Liver (tissue), 9 donors: ENCODE results near the gene STX2. TPM values are rescaled to one million over a fixed set of nuclear protein-coding genes. Genes with fewer than 3 reads are reported as not detected.
"Not testable (repeated sequence)": the region's sequence is repeated elsewhere in the genome, so short reads cannot be mapped to it uniquely, and the experiment has no call there.

Experiments used
- DNase-seq: peaks from one replicate; pipeline ENCODE4 v3.0.0-alpha.2; 2017; ENCODE audit warnings: low spot score
- H3K27ac ChIP-seq, 2 donors: one replicate each; pipeline ENCODE4 v1.7.0; 2013; ENCODE audit warnings: inconsistent platforms in 2 of 2, low read length in 2 of 2, control low read depth in 1 of 2, low read depth in 1 of 2, mild to moderate bottlenecking in 1 of 2
- H3K27me3 ChIP-seq, 4 donors: one replicate each; pipeline versions ENCODE4 v1.6.1 to v1.7.0; 2013; ENCODE audit warnings: low read length in 3 of 4, inconsistent platforms in 1 of 4, mild to moderate bottlenecking in 1 of 4, moderate library complexity in 1 of 4; ENCODE audit not compliant: control insufficient read depth in 4 of 4, insufficient read depth in 4 of 4
- H3K36me3 ChIP-seq, 4 donors: one replicate each; pipeline versions ENCODE4 v1.6.1 to v1.7.0; 2013; ENCODE audit warnings: low read length in 3 of 4, mild to moderate bottlenecking in 3 of 4, low read depth in 1 of 4, moderate library complexity in 1 of 4; ENCODE audit not compliant: control insufficient read depth in 4 of 4, insufficient read depth in 3 of 4
- H3K4me1 ChIP-seq, 4 donors: one replicate each; pipeline versions ENCODE4 v1.6.1 to v1.7.0; 2013; ENCODE audit warnings: low read length in 3 of 4, mild to moderate bottlenecking in 3 of 4, moderate library complexity in 1 of 4; ENCODE audit not compliant: control insufficient read depth in 4 of 4, insufficient read depth in 4 of 4
- H3K4me3 ChIP-seq, 3 donors: one replicate each; pipeline versions ENCODE4 v1.6.1 to v1.7.0; 2013; ENCODE audit warnings: low read length in 3 of 3, control low read depth in 1 of 3, low read depth in 1 of 3, mild to moderate bottlenecking in 1 of 3
- H3K9ac ChIP-seq, 2 donors: one replicate each; pipeline ENCODE4 v1.7.0; 2013; ENCODE audit warnings: low read length in 2 of 2, mild to moderate bottlenecking in 2 of 2, moderate library complexity in 2 of 2, control low read depth in 1 of 2, low read depth in 1 of 2
- H3K9me3 ChIP-seq, 4 donors: one replicate each; pipeline versions ENCODE4 v1.6.1 to v1.7.0; 2013; ENCODE audit warnings: low read length in 3 of 4; ENCODE audit not compliant: control insufficient read depth in 4 of 4
- CTCF ChIP-seq: fragments of 150-350 bp; IDR thresholded peaks from 2 replicates; pipeline ENCODE4 v1.5.1; 2017; ENCODE audit warnings: improper control_type of control experiment, low read depth, low read length; ENCODE audit not compliant: missing input control
- EGR1 ChIP-seq, 2 donors: IDR thresholded peaks; 2 replicates each; pipeline ENCODE4 v1.6.1; 2016 to 2018; ENCODE audit warnings: antibody characterized with exemption in 2 of 2, low read depth in 2 of 2
- FOXA1 ChIP-seq: IDR thresholded peaks from 2 replicates; pipeline ENCODE4 v1.6.1; 2016; ENCODE audit warnings: antibody characterized with exemption
- FOXA2 ChIP-seq: IDR thresholded peaks from 2 replicates; pipeline ENCODE4 v1.6.1; 2016; ENCODE audit warnings: antibody characterized with exemption
- GABPA ChIP-seq, 2 donors: IDR thresholded peaks in 1 of 2; conservative IDR thresholded peaks in 1 of 2; 2 replicates each; pipeline ENCODE4 v1.6.1; 2016; ENCODE audit warnings: antibody characterized with exemption in 2 of 2, mild to moderate bottlenecking in 1 of 2, moderate library complexity in 1 of 2
- HNF4A ChIP-seq, 2 donors: conservative IDR thresholded peaks; 2 replicates each; pipeline ENCODE4 v1.6.1; 2016; ENCODE audit warnings: antibody characterized with exemption in 2 of 2, mild to moderate bottlenecking in 2 of 2
- HNF4G ChIP-seq: IDR thresholded peaks from 2 replicates; pipeline ENCODE4 v1.6.1; 2016; ENCODE audit warnings: antibody characterized with exemption
- JUND ChIP-seq, 2 donors: IDR thresholded peaks; 2 replicates each; pipeline ENCODE4 v1.6.1; 2016; ENCODE audit warnings: antibody characterized with exemption in 2 of 2
- MAX ChIP-seq: IDR thresholded peaks from 2 replicates; pipeline ENCODE4 v1.6.1; 2016; ENCODE audit warnings: antibody characterized with exemption
- RXRA ChIP-seq, 2 donors: IDR thresholded peaks; 2 replicates each; pipeline ENCODE4 v1.6.1; 2017 to 2018; ENCODE audit warnings: antibody characterized with exemption in 2 of 2, mild to moderate bottlenecking in 1 of 2
- SP1 ChIP-seq: IDR thresholded peaks from 2 replicates; pipeline ENCODE4 v1.6.1; 2018; ENCODE audit warnings: antibody characterized with exemption, mild to moderate bottlenecking
- TAF1 ChIP-seq: conservative IDR thresholded peaks from 2 replicates; pipeline ENCODE4 v1.6.1; 2016; ENCODE audit warnings: antibody characterized with exemption, mild to moderate bottlenecking
- YY1 ChIP-seq: IDR thresholded peaks from 2 replicates; pipeline ENCODE4 v1.6.1; 2016; ENCODE audit warnings: antibody characterized with exemption, mild to moderate bottlenecking
- WGBS: extraction: QIAGEN DNeasy Blood & Tissue Kit; methylation state at CpG from one replicate; pipeline ENCODE4 v1.1.7; 2013; 5-methylcytosine and 5-hydroxymethylcytosine counted together
- polyA plus RNA-seq, 2 donors: library from polyadenylated mRNA; stranded (reverse) in 1 of 2; unstranded in 1 of 2; fragments of 200-250 nt in 1 of 2; fragments of >200 nt in 1 of 2; fragmentation: Nextera tagmentation in 1 of 2; extraction: Ambion mirVana in 1 of 2; gene quantifications; one replicate each; pipeline versions ENCODE4 v1.2.1 to v1.2.3, GENCODE V29; 2013 to 2015
- total RNA-seq, 2 donors: library from RNA; depleted of rRNA; stranded (reverse); fragments of >200 nt; gene quantifications; one replicate each; pipeline ENCODE4 v1.2.3, GENCODE V29; 2014
- TF ChIP-seq, protein P1 (sequence below): IDR thresholded peaks from 2 replicates; pipeline ENCODE4 v1.6.1; 2016; ENCODE audit warnings: antibody characterized with exemption
- TF ChIP-seq, protein P2 (sequence below): IDR thresholded peaks from 2 replicates; pipeline ENCODE4 v1.6.1; 2016; ENCODE audit warnings: antibody characterized with exemption, mild to moderate bottlenecking
- donor health status: healthy.
- donor health status: healthy.
- donor health status: healthy.
- donor health status: healthy.
- donor health status: healthy.

Gene STX2
- total and polyA plus RNA-seq, 4 donors: 4.7 to 13.8 (median 8.9) TPM

DNA sequence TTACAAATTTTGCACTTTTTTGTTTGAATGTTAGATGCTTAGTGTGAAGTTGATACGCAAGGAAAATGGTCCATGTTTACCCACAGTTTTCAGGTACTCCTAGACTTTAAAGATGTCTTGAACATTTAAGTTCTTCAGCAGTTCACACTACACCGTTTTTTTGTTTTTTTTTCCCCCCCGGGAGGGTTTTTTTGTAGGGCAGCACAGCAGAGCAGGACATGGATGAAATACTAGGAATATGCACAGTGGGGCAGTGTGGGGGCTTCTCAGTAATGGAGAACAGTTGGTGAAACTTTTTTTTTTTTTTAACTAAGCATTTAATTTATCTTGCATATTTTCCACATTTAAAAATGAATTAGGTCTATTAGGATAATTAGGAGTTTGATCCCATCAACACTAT lies 37.7 kb upstream of the STX2 start:
- TF ChIP-seq MAX (no peak), HNF4A (conservative IDR thresholded peaks at IDR 0.05) (no peak), HNF4G (no peak), EGR1 (IDR thresholded peaks at IDR 0.05; ENCODE audit: low read depth in 2 of 2) (no peak), TAF1 (no peak), FOXA2 (no peak), RXRA (IDR thresholded peaks at IDR 0.05) (no peak), YY1 (no peak), JUND (IDR thresholded peaks at IDR 0.05) (no peak), FOXA1 (no peak), GABPA (IDR thresholded peaks at IDR 0.05 in 1 of 2, conservative IDR thresholded peaks at IDR 0.05 in 1 of 2) (no peak), CTCF (no peak)
- TF ChIP-seq, protein P1, sequence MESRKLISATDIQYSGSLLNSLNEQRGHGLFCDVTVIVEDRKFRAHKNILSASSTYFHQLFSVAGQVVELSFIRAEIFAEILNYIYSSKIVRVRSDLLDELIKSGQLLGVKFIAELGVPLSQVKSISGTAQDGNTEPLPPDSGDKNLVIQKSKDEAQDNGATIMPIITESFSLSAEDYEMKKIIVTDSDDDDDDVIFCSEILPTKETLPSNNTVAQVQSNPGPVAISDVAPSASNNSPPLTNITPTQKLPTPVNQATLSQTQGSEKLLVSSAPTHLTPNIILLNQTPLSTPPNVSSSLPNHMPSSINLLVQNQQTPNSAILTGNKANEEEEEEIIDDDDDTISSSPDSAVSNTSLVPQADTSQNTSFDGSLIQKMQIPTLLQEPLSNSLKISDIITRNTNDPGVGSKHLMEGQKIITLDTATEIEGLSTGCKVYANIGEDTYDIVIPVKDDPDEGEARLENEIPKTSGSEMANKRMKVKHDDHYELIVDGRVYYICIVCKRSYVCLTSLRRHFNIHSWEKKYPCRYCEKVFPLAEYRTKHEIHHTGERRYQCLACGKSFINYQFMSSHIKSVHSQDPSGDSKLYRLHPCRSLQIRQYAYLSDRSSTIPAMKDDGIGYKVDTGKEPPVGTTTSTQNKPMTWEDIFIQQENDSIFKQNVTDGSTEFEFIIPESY: no peak

DNA sequence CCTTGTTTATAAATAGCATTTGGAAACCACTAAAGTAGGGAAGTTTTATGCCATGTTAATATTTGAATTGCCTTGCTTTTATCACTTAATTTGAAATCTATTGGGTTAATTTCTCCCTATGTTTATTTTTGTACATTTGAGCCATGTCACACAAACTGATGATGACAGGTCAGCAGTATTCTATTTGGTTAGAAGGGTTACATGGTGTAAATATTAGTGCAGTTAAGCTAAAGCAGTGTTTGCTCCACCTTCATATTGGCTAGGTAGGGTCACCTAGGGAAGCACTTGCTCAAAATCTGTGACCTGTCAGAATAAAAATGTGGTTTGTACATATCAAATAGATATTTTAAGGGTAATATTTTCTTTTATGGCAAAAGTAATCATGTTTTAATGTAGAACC lies 37.2 kb upstream of the STX2 start:
- Histone ChIP-seq H3K9ac (no peak overlapping the region), H3K27ac (no peak overlapping the region), H3K9me3 (no peaks in the 10 kb centered on the region), H3K4me1 (peaks cover 10 to 42% (median 27%) of the 10 kb centered on the region in 4 donors), H3K4me3 (no peak overlapping the region), H3K27me3 (no peaks in the 10 kb centered on the region), H3K36me3 (peaks cover 4 to 18% (median 12%) of the 10 kb centered on the region in 4 donors)
- DNase-seq: no peak
- no peak for TF ChIP-seq SP1
- TF ChIP-seq, protein P2, sequence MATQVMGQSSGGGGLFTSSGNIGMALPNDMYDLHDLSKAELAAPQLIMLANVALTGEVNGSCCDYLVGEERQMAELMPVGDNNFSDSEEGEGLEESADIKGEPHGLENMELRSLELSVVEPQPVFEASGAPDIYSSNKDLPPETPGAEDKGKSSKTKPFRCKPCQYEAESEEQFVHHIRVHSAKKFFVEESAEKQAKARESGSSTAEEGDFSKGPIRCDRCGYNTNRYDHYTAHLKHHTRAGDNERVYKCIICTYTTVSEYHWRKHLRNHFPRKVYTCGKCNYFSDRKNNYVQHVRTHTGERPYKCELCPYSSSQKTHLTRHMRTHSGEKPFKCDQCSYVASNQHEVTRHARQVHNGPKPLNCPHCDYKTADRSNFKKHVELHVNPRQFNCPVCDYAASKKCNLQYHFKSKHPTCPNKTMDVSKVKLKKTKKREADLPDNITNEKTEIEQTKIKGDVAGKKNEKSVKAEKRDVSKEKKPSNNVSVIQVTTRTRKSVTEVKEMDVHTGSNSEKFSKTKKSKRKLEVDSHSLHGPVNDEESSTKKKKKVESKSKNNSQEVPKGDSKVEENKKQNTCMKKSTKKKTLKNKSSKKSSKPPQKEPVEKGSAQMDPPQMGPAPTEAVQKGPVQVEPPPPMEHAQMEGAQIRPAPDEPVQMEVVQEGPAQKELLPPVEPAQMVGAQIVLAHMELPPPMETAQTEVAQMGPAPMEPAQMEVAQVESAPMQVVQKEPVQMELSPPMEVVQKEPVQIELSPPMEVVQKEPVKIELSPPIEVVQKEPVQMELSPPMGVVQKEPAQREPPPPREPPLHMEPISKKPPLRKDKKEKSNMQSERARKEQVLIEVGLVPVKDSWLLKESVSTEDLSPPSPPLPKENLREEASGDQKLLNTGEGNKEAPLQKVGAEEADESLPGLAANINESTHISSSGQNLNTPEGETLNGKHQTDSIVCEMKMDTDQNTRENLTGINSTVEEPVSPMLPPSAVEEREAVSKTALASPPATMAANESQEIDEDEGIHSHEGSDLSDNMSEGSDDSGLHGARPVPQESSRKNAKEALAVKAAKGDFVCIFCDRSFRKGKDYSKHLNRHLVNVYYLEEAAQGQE: no peak
- TF ChIP-seq RXRA (IDR thresholded peaks at IDR 0.05): peak in 1 of 2 donors; percentile 37

More for the DNA sequence above, 37.7 kb upstream of the STX2 start:
- Histone ChIP-seq H3K27me3 (no peaks in the 10 kb centered on the region), H3K36me3 (peaks cover 4 to 18% (median 12%) of the 10 kb centered on the region in 4 donors), H3K27ac (no peak overlapping the region), H3K9me3 (no peaks in the 10 kb centered on the region), H3K4me1 (peaks cover 8 to 39% (median 25%) of the 10 kb centered on the region in 4 donors), H3K4me3 (no peak overlapping the region), H3K9ac (no peak overlapping the region)
- DNase-seq: no peak
- WGBS: 69% methylated on average over 3 of the region's 3 CpGs

DNA sequence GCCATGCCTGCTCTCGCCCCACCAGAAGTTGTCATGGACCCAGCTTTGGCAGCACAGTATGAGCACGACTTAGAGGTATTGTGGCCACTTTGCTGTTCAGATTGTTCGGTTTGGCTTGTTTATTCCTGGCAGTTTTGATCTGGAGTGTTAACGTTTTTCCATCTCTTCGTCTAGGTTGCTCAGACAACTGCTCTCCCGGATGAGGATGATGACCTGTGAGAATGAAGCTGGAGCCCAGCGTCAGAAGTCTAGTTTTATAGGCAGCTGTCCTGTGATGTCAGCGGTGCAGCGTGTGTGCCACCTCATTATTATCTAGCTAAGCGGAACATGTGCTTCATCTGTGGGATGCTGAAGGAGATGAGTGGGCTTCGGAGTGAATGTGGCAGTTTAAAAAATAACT lies 36.7 kb upstream of the STX2 start:
- not testable (repeated sequence) for DNase-seq, H3K27me3 ChIP-seq, H3K27ac ChIP-seq, H3K9me3 ChIP-seq, H3K4me3 ChIP-seq, H3K9ac ChIP-seq
- Histone ChIP-seq H3K4me1 (peaks cover 13 to 45% (median 29%) of the 10 kb centered on the region in 4 donors), H3K36me3 (peaks cover 4 to 18% (median 12%) of the 10 kb centered on the region in 4 donors)
- WGBS: 84% methylated on average over 11 of the region's 11 CpGs
